ENCODE measurements around the gene FBXL17. TPM values are rescaled to one million over a fixed set of nuclear protein-coding genes. Genes with fewer than 3 reads are reported as not detected.

FBXL17 gene
- total and polyA plus RNA-seq, 2 of the 13 experiments (the other 11 are each of a cell fraction or from before 2014, with no cell fraction given) = 3.0 to 7.9 TPM

DNA sequence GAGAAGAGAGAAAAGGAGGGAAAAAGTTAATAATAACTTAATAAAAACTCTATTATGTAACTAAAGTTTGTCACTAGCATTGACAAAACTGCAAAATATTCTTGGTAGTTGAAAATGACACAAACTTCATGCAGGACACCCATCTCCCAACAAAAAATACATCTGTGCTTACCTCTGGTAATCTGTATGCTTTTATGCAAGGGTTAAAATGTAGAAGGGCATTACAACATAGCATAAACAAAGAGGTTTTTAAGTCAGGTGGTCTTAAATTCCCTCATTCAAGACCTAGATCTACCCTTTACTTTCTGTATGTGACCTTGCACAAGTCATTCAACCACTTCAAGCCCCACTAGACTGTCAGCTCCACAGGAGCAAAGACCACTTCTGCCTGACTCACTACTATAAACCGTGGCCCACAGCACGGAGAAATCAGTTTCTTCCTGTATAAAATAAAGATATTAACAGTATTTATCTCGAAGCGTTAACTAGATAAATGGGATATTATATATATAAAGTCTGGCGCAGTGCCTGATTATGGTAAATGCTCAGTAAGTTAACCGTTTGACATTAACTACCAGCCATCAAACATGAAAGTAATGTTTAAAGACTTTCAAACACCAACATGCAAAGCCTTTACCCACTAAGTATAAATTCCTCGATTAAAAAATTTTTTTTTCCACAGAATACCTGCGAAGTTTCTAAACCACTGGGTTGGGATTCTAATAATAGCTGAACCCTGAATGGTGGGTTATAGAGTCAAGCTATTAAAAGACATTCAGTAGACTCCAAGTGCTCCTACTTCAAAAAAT is 2.0 kb downstream of the FBXL17 start (continued):
- TF ChIP-seq DZIP1 (CRISPR knock-in tag; IDR thresholded peaks at IDR 0.05) = no peak
- TF ChIP-seq HMG20A (CRISPR knock-in tag; IDR thresholded peaks at IDR 0.05; ENCODE audit: borderline replicate concordance) = no peak
- no peak for TF ChIP-seq ZNF383 (CRISPR knock-in tag; IDR thresholded peaks at IDR 0.05; ENCODE audit: borderline replicate concordance)
- TF ChIP-seq CREM (IDR thresholded peaks at IDR 0.05) = no peak
- TF ChIP-seq CREM (CRISPR knock-in tag; IDR thresholded peaks at IDR 0.05) = no peak

- Histone ChIP-seq H3K79me2 (ENCODE audit: insufficient read depth, low read length) (peaks cover 22% of the 10 kb centered on the region), H3K27ac (ENCODE audit: extremely low read length, insufficient read depth, low read length) (no peak overlapping the region), H3K9ac (ENCODE audit: insufficient read depth, low read depth, low read length) (no peak overlapping the region), H3K9me3 (ENCODE audit: low read length) (peaks cover 24% of the 10 kb centered on the region), H3K4me1 (ENCODE audit: insufficient read depth, low read length) (peaks cover 20% of the 10 kb centered on the region), H3K4me2 (ENCODE audit: low read depth, low read length) (no peak overlapping the region), H3K36me3 (replicated peaks in 1 of 2; ENCODE audit: control insufficient read depth in 1 of 2, insufficient read depth in 2 of 2, low read length in 2 of 2) (no peaks in the 10 kb centered on the region; a peak in 1 of 5 replicates), H2AFZ (ENCODE audit: low read length) (no peak overlapping the region), H3K4me3 (replicated peaks in 1 of 3; ENCODE audit: insufficient read depth in 1 of 3, low read depth in 2 of 3, low read length in 3 of 3) (no peak overlapping the region), H3K27me3 (ENCODE audit: control insufficient read depth in 1 of 2, insufficient read depth in 2 of 2, low read length in 2 of 2) (no peaks in the 10 kb centered on the region), H4K20me1 (ENCODE audit: insufficient read depth, low read length) (no peaks in the 10 kb centered on the region)
- no peak for DNase-seq (ENCODE audit: low spot score)
- POLR2A ChIA-PET = no interaction called here
- BruUV-seq (replicated peaks) = no TSS peak
- CTCF ChIA-PET (ENCODE audit: low intra/inter-chr PET ratio, low total read pairs) = no interaction called here
- 96% methylated on average over 1 of the region's 1 CpG for whole genome bisulfite sequencing (ENCODE audit: low lambda C conversion rate)
- FAIRE-seq = no peak
- intact Hi-C loops (cut with micrococcal nuclease; ENCODE audit: unreplicated experiment) (no loop called here), in situ Hi-C loops (cut with HindIII; ENCODE audit: extremely low pct_ligation_motif_present, low pct_unique_long_range_greater_than_20kb) (no loop called here)
- no peak for TF ChIP-seq ZNF574 (CRISPR knock-in tag; IDR thresholded peaks at IDR 0.05)
- no peak for TF ChIP-seq EZH2 (conservative IDR thresholded peaks at IDR 0.05; ENCODE audit: low read depth, low read length)
- no peak for TF ChIP-seq REL (CRISPR knock-in tag; conservative IDR thresholded peaks at IDR 0.05)
- TF ChIP-seq TEF (CRISPR knock-in tag; IDR thresholded peaks at IDR 0.05) = no peak
- ATAC-seq = no peak
Observed at GRCh38 chr5:108375768-108376167, 6.1 kb downstream of the FBXL17 start.
